Stimulated activated CD4-positive, alpha-beta T cell treated with anti-CD3 and anti-CD28 coated beads, Interleukin-15, amount 100 ng/mL, for 24 hours (primary cell): ENCODE results near the gene CEL.
"Not testable (repeated sequence)": the region's sequence is repeated elsewhere in the genome, so short reads cannot be mapped to it uniquely, and the experiment has no call there.

ENCODE experiments used
- DNase-seq: peaks from one replicate; pipeline ENCODE4 v3.0.0-alpha.2; 2020

The CEL gene

DNA sequence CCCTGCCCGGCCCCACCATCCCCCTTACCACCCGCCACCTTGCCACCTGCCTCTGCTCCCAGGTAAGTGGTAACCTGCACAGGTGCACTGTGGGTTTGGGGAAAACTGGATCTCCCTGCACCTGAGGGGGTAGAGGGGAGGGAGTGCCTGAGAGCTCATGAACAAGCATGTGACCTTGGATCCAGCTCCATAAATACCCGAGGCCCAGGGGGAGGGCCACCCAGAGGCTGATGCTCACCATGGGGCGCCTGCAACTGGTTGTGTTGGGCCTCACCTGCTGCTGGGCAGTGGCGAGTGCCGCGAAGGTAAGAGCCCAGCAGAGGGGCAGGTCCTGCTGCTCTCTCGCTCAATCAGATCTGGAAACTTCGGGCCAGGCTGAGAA, at the start of gene CEL:
Gene CEL, plus strand, starts transcription at position 218 of the 382 bp plus-strand sequence. Its CDS starts 22 bp downstream, at position 240.
- not testable (repeated sequence) for DNase-seq

DNA sequence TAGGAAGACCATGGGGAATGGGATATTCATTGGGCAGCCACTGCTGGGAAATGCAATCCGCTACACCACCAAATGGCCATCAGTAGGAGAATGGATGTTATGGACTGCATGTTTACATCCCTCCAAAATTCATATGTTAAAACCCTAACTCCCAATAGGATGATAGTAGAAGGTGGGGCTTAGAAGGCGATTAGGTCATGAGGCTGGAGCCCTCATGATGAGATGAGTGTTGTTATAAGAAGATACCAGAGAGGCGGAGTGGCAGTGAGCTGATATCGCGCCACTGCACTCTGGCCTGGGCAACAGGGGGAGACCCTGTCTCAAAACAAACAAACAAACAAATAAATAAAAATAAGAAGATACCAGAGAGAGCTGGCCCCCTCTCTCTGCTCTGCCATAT, 47.1 kb upstream of the CEL start:
- no peak for DNase-seq

DNA sequence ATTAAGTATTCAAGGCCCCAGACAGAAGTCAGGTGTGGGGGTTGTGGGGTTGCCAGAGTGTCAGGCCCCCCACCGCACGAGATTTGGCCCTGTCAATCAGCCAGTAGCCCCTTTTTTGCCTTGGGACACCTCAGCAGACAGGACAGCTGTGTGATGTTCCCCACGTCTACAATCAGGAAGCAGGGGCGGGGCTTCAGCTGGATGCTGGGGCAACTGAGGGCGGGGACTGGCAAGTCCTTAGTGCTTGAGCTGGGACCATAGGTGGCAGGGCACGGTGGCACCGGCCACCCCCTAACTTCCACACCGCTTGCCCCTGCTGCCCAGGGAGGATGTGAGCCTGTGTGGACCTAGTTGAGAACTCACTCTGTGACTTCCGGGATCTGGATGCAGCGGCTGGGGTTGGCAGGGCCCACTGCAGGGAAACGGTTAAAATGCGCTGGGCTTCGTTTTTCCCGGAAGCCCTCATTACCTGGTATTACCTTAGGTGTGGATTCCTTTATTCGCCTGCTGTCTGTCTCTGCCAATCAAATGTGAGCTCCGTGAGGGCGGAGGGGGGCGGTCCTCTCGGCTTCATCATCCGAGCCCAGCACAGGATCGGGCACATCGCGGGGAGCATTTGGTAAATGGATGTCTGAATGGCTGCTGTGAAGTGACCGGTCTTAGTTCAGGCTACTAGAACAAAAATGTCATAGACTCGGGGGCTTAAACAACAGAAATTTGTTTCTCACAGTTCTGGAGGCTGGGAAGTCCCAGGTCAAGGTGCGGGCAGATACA, 38.5 kb upstream of the CEL start:
- peak; percentile 73 for DNase-seq

DNA sequence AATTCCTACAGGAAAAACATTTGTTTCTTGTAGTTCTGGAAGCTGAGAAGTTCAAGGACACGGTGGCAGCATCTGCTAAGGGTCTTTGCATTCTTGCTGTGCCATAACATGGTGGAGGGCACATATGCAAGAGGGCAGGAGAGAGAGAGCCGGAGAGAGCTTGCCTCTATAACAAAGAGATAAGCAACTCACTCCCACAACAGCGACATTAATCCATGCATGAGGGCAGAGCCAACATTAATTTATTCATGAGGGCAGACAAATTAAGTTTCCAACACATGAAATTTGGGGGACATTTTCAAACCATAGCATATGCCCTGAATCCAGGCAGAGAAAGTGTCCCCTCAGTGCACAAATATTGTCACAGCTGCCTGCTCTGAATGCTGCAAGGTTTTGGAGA, 35.4 kb upstream of the CEL start:
- DNase-seq = no peak

DNA sequence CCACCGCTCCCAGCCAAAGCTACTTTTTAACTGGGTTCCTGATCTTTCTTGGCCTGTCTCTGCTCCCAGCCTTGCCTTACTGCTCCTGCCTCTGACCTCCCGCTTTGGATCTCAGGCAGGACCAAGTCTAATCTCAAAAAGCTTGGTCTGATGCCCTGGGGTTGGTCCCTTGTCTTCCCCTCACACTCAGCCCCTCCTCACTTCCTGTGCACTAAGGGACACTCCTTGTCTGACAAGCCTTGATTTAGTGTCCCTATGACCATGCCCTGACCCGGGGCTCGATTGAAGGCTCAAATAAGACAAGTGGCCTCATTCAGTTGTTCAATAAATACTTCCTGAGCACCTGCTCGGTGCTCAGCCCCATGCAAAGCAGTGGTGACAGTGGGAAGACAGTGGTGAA, 34.6 kb upstream of the CEL start:
- DNase-seq = no peak

DNA sequence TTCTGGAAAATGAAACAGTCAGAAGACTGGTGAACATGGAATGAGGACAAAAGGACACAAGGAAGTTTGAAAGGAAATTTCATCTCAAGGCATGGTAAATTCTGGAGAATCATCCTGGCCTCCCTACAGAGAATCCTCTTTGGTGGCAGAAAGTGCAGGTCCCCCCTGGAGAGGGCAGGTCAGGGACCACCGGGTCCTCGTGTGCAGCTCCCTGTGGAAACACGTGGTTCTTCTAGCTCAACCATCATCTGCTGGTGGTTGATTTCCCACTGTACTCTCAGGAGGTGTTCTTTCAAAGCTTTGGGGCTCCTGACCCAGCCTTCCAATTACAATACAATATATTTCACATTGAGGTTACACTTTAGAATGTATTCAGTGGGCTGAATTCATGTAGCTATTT, 33.6 kb upstream of the CEL start:
- DNase-seq = no peak

DNA sequence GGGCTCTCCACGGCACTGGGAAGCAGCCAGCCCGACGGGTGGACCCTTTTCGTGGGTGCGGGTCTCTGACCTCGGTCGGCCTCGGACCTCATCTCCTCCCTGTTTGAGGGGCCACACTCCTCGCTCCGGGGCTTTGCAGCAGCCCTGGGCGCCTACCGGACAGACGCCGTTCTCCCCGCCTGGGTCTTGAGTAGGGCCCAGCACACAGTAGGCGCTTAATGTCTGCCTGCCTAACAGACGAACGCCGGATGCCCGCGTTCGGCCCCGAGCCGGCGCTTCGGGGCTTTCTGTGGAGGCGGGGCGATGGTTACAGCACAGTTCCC, 31.8 kb upstream of the CEL start:
- no peak for DNase-seq

DNA sequence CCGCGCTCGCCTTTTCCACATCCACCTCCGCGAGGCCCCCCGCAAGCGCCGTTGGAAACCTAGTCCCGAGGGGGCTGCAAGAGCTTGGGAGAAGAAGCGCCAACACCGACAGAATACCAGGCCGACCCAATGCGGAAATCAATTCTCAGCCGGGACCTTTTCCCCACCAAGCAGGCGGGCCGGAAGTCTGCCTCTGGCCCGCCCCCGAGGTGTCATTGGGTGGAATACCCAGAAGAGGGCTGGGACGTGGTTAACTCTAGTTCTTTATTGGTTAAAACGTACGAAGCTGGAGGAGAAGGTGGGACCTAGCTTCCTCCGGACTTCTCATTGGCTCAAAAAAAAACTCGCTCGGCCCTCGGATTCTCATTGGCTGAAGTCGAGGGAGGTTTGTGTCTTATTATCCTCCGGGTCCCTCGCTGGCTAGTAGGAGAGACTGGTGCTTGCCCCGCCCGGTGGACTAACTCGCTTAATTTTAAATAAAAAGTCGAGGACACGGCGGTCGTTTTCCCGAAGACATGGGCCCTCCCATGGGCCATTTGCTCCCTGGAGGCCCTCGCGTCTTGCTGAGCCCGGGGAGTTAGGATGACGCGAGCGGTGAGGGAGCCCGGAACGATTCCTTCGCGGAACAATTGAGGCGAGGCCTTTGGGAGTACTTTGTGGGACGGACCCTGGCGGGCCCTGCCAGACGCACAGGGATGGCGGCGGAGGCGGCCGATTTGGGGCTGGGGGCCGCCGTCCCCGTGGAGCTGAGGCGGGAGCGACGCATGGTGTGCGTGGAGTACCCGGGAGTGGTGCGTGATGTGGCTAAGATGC, 31.3 kb upstream of the CEL start, which contains the start of gene GTF3C5:
Gene GTF3C5, plus strand, starts transcription at position 681 of the 813 bp plus-strand sequence. Its CDS starts 15 bp downstream, at position 696.
- peak; percentile 94 for DNase-seq

DNA sequence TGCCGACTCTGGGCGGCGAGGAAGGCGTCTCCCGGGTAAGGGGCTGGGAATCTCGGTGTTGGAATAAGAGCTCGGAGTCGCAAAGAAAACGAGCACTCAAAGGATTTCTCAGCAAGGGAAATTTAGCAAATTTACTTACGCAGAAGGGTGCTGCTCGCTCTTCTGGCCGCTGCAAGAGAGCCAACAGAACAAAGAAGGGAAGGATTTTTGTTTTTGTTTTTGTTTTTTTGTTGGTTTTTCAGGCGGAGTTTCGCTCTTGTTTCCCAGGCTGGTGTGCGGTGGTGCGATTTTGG, 30.7 kb upstream of the CEL start:
- DNase-seq = no peak

DNA sequence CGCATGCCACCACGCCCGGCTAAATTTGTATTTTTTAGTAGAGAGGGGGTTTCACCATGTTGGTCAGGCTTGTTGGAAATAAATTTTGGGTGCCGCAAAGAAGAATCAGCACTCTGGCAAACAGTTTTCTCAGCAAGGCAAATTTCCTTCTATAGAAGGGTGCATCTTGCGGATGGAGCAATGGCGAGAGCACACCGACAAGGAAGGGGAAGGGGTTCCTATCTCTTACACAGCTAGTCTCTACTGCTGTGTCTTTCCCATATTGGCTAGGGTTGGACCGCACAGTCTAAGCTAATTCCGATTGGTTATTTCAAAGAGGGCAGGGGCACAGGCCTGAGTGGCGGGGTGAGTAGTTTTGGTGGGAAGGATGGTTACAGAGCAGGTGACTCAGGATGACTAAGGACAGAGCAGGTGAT, 30.3 kb upstream of the CEL start:
- DNase-seq = peak; percentile 39

DNA sequence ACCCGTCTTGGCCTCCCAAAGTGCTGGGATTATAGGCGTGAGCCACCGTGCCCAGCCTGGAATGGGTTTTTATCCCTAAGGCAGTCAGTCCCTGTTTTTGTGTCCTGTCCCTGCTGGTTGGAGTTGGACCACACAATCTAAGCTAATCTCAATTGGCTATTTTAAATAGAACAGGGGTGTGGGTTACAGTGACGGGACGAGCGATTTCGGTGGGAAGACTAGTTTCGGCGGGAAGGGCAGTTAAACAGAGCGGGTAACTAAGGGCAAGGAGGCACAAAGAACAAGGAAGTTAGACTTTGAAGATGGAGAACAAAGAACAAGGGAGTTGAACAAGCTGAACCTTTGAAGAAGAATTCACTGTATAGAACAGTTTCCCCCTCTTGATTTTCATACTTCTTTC, 29.6 kb upstream of the CEL start:
- DNase-seq = no peak

DNA sequence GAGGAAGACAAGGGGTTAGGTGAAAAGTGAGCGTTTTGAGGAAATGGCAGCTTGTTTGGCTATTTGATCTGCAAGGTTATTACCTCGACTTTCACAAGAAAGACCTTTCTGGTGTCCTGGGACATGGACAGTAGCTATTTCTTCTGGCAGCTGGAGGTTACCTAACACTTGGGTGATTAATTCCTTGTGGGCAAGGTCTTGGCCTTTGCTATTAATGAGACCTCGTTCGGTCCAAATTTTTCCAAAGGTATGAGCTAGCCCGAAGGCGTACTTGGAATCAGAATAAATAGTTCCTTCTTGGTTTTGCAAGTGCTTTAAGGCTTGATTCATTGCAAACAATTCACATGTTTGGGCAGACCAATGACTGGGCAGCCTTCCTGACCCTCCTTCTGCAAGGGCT, 26.1 kb upstream of the CEL start:
- no peak for DNase-seq

DNA sequence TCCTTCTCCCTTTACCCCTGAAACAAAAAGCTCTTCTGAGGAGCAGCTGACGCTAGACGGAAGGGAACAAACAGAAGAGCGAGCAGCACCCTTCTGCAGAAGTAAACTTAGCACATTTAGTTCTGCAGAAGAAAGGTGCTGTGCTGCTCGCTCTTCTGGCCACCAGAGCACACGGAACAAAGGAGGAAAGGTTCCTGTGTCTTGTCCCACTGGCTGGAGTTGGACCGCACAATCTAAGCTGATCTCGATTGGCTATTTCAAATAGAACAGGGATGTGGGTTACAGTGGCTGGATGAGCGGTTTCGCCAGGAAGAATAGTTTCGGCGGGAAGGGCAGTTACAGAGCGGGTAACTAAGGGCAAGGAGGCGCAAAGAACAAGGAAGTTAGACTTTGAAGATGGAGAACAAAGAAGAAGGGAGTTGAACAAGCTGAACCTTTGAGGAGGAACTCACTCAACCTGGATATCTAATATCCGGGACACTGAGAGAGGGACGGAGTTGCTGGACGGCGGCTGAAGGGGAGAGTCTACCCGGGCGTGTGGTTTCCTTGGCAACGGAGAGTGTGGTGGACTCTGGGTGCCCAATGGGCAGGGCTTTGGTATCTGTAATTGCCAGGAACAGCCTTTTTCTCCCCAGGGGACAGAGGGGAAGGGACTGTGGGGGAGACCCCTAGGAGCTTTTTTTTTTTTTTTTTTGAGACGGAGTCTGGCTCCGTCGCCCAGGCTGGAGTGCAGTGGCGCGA, 23.8 kb upstream of the CEL start:
- DNase-seq = no peak

DNA sequence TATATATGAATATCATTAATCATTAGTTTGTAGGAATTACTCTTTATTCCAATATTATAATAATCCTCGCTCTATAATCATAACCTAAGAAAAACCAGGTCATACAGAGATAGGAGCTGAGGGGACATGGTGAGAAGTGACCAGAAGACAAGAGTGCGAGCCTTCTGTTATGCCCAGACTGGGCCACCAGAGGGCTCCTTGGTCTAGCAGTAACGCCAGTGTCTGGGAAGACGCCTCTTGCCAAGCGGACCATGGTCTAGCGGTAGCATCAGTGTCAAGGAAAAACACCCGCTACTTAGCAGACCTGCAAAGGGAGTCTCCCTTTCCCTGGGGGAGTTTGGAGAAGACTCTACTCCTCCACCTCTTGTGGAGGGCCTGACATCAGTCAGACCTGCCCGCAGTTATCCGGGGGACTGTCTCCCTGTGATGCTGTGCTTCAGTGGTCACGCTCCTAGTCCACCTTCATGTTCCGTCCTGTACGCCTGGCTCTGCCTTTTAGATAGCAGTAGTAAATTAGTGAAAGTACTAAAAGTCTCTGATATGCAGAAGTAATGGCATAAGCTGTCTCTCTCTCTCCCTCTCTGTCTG, 20.8 kb upstream of the CEL start:
- DNase-seq = peak; percentile 62

DNA sequence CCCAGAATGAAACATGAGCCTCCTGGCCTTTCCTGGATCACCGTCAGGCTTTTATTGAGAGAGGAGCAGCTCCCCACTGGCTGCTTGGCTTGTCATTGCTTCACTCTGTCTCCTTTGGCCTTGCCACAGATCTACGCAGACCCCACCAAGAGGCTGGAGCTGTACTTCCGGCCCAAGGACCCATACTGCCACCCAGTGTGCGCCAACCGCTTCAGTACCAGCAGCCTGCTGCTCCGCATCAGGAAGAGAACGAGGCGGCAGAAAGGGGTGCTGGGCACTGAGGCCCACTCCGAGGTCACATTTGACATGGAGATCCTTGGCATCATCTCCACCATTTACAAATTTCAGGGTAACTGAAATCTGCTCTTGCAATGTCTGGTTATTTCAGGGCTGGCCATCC, 19.8 kb upstream of the CEL start:
- DNase-seq = no peak

DNA sequence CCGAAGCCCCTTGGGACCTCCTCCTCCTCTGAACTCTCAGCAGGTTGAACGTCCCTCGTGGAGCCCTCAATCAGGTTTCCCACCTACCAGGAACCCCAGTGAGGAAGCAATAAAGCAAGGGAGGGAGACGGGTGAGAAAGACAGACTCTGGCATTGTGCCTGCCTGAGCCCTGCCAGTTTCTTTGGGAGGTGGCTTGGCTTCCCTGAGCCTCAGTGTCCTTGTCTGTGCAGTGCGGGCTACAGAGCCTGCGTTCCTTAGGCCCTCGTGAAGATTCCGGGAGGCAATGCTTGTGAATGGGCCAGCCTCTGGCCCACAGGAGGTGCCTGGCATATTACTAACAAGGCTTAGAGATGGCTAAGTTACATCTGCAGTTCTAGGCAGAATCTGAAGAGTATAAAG, 19.1 kb upstream of the CEL start:
- DNase-seq = no peak

DNA sequence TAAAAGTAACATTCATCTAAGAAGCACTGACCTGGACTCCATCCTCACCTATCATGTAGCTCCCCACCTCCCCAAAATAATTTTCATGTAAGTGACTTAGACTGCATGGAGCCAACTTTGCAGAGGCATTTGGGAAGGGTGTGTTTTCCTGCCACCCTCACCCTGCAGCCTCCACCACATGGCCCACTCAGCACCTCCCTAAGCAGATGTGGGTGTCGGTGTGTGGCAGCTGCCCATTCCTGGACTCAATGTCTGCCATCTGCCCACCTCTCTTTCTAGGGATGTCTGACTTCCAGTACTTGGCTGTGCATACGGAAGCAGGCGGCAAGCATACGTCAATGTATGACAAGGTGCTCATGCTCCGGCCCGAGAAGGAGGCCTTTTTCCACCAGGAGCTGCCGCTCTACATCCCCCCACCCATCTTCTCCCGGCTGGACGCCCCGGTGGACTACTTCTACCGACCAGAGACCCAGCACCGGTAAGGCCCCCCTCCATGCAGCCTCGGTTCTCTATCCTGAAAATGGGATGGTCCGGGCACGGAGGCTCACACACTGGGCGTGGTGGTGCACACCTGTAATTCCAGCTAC, 18.2 kb upstream of the CEL start:
- DNase-seq = no peak

DNA sequence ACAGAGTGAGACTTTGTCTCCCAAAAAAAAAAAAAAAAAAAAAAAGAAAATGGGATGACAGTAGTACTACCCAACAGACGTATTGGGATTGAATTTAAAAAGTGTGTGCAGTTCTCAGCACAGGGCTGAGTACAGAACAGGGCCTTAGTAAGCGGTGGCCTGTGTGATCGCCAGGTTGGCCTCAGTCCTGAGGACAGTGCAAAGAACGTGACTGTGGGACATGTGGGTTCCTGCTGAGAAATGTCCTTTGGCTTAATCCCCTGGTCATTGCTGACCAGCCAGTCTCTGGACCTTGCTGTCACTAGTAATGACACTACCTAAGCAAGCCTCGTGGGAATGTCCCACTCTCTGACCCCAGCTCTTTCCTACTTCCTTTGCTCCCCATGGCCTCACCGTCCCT, 17.7 kb upstream of the CEL start:
- no peak for DNase-seq

DNA sequence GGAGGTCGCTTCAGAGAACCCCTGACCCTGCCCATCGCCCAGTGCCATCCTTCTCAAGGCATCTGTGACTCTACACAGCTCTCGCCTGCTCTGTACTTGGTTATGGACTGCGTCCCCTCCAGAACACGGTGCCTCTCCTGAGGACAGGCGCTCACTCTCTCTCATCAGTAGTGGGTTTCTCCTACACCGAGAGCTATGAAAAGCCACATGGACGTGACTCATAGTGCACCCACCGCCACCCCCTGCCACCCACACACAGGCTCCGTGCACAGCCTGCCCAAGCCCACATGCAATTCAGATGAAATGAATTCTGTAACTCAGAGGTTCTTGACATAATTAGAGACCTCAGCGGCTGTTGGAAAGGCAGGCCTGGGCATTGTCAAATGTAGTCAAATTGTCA, 17.1 kb upstream of the CEL start:
- no peak for DNase-seq

DNA sequence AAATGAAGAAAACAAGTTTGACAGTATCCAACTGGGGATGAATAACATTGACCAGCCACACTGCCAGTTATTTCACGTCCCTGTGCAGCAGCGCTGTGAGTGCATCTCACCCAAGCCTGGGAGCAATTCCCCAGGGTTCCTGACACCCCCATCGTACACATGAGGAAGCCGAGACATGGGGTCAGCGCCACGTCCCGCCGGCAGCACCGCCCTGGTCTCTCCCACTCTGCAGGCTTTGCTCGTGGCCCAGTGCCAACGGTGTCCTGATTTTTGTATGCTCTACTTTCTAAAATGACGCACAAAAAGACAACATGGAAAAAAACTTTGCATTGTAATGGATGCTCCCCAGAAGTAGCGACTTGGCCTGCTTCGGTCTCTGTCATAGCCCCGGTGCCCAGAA, 16.6 kb upstream of the CEL start:
- DNase-seq = no peak

DNA sequence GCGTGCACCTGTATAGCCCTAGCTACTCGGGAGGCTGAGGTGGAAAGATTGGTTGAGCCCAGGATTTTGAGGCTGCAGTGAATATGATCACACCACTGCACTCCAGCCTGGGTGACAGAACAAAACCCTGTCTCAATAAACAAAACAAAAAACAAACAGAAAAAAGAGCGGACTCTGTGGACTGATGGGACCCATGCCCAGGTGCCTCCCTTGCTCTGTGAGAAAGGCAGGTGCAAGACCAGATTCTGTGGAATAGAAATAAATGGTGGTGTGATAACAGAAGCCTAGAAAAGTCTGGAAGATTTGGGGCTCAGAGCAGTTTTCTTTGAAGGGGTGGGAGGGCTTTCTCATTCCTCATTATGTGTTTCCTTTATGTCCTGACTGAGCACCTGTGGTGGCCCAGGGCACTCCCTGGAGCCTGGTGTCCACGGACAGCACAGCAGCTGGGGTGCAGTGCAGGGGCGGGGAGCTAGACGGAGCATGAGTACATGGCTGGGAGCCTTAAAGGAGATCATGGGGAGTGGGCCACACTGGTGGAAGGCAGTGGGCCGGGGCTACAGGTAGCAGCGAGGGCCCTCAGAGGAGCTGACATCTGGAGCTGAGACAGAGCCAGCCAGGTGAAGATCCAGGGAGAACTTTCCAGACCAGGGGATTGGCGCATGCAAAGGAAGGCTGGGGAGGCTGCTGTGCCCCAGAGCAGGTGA, 15.4 kb upstream of the CEL start:
- no peak for DNase-seq

DNA sequence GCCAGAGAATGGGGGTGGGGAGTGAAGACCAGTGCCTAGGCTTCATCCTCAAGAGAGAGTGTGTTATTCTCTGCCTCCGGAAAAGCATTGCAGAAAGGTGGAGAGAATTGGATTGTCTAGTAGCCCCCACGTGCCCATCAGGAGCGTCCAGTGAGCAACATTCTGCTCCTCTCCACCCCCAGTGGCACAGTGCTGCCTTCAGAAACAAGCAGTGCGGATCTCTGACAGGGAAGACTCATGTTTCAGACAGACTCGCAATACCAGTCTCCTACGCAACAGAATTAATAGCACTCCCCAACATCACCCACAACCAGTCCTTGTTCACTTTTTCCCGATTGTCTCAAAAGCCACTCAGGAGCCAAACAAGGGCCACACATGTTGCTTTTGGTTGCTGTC, 14.9 kb upstream of the CEL start:
- DNase-seq = no peak

DNA sequence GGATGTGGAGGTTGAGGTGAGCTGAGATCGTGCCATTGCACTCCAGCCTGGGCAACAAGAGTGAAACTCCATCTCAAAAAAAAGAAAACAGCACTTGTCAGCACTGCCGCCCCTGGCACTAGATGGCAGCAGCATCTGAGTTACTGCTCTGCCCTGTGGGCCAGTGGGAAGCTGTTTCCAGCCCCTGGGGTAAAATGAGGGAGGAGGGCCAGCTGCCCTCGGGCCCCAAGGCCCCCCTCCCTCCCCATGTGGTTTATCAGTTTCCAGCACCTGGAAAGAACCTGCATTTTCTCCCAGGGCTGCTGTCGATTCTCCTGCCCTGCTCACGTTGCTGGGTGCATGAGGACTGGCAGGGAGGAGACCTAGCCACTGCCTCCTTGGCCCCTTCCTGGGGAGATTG, 13.2 kb upstream of the CEL start:
- peak; percentile 28 for DNase-seq
